Hepatocyte (in vitro differentiated cells): Measurements from ENCODE around the gene WHRN.

Experiments
- CTCF ChIP-seq: fragments of 200-600 bp; sonication (generic); IDR thresholded peaks from 2 replicates; pipeline ENCODE4 v1.5.1; 2016; ENCODE audit warnings: antibody characterized with exemption, mild to moderate bottlenecking; ENCODE audit not compliant: poor library complexity
- EZH2 ChIP-seq: fragments of 200-600 bp; sonication (generic); IDR thresholded peaks from 2 replicates; pipeline ENCODE4 v1.6.1; 2016; ENCODE audit warnings: antibody characterized with exemption, mild to moderate bottlenecking, borderline replicate concordance
- EZH2phosphoT487 ChIP-seq: fragments of 200-600 bp; sonication (generic); IDR thresholded peaks from one replicate; pipeline ENCODE4 v1.6.1; 2018; ENCODE audit warnings: antibody characterized with exemption, mild to moderate bottlenecking, low read depth, moderate library complexity; ENCODE audit not compliant: unreplicated experiment, severe bottlenecking

- no peak for TF ChIP-seq CTCF
- no peak for TF ChIP-seq EZH2
- TF ChIP-seq EZH2phosphoT487: no peak
These were observed 50.6 kb downstream of the WHRN start for GRCh38 chr9:114454652-114455051.
